Measurements from ENCODE around the gene TRIL.
A peak's percentile ranks its signal among the peaks of the same experiment; 100 is the strongest.

The TRIL gene

GRCh38 chr7:28926871-28927597 lies 31.1 kb downstream of the TRIL start:
- peak; percentile 74 for DNase-seq (ENCODE audit: extremely low read depth, low read depth)
- peak; percentile 81 for TF ChIP-seq CTCF (IDR thresholded peaks at IDR 0.05; ENCODE audit: low read depth, low read length)

- TF ChIP-seq CTCF (IDR thresholded peaks at IDR 0.05; ENCODE audit: low read depth, low read length), result peak; percentile 81
- DNase-seq (ENCODE audit: extremely low read depth, low read depth), result peak; percentile 38
These were observed 35.4 kb downstream of the TRIL start for GRCh38 chr7:28922624-28923331.

GRCh38 chr7:28921822-28922221 lies 36.3 kb downstream of the TRIL start:
- peak; percentile 18 for DNase-seq (ENCODE audit: extremely low read depth, low read depth)
- peak; percentile 85 for TF ChIP-seq CTCF (IDR thresholded peaks at IDR 0.05; ENCODE audit: low read depth, low read length)

- DNase-seq (ENCODE audit: extremely low read depth, low read depth), result no peak
- no peak for TF ChIP-seq CTCF (IDR thresholded peaks at IDR 0.05; ENCODE audit: low read depth, low read length)
These were observed 37.7 kb downstream of the TRIL start for GRCh38 chr7:28920424-28920823.

GRCh38 chr7:28919510-28919909 lies 38.6 kb downstream of the TRIL start:
- DNase-seq (ENCODE audit: extremely low read depth, low read depth), result no peak

GRCh38 chr7:28908775-28909174 lies 49.4 kb downstream of the TRIL start:
- no peak for DNase-seq (ENCODE audit: extremely low read depth, low read depth)
- TF ChIP-seq CTCF (IDR thresholded peaks at IDR 0.05; ENCODE audit: low read depth, low read length), result no peak

More at GRCh38 chr7:28919510-28919909, 38.6 kb downstream of the TRIL start:
- TF ChIP-seq CTCF (IDR thresholded peaks at IDR 0.05; ENCODE audit: low read depth, low read length), result no peak

- DNase-seq (ENCODE audit: extremely low read depth, low read depth), result no peak
- TF ChIP-seq CTCF (IDR thresholded peaks at IDR 0.05; ENCODE audit: low read depth, low read length), result no peak
These were observed 52.7 kb downstream of the TRIL start for GRCh38 chr7:28905464-28905863.

All from AG09319 (cell line).